K562 (cell line): Measurements from ENCODE around the gene CISD3. TPM values are rescaled to one million over a fixed set of nuclear protein-coding genes. Genes with fewer than 3 reads are reported as not detected.

Experiments used
- AFF4 ChIP-seq: sonication (generic); formaldehyde crosslinking; IDR thresholded peaks from 2 replicates; pipeline ENCODE4 v1.8.0; 2023; ENCODE audit warnings: mild to moderate bottlenecking, missing genetic modification reagents
- ARID3B ChIP-seq: fragments of 250-450 bp; sonication (Bioruptor Pico); IDR thresholded peaks from 2 replicates; pipeline ENCODE4 v1.4.0; 2020; ENCODE audit warnings: borderline replicate concordance
- DMBX1 ChIP-seq: fragments of 250-450 bp; sonication (Bioruptor Pico); IDR thresholded peaks from 2 replicates; pipeline ENCODE4 v1.8.0; 2022; ENCODE audit warnings: inconsistent platforms, mild to moderate bottlenecking, moderate library complexity, borderline replicate concordance
- HNRNPUL1 ChIP-seq: fragments of 200-400 bp; formaldehyde crosslinking; IDR thresholded peaks from 2 replicates; pipeline ENCODE4 v1.6.1; 2017; ENCODE audit warnings: low read length
- ILF3 ChIP-seq: fragments of 450-650 bp; IDR thresholded peaks from 2 replicates; pipeline ENCODE4 v1.6.1; 2018; ENCODE audit warnings: antibody characterized with exemption, mild to moderate bottlenecking, moderate library complexity, borderline replicate concordance
- MAZ ChIP-seq, 2 experiments: fragments of 450-650 bp in 1 of 2; sonication (generic) in 1 of 2; formaldehyde crosslinking; IDR thresholded peaks in 1 of 2; conservative IDR thresholded peaks in 1 of 2; 2 replicates each; pipeline versions ENCODE4 v1.4.0 to v1.5.0; 2020; ENCODE audit warnings: mild to moderate bottlenecking in 1 of 2, missing genetic modification reagents in 1 of 2
- MXI1 ChIP-seq: IDR thresholded peaks from 2 replicates; pipeline ENCODE4 v1.6.1; 2011; ENCODE audit warnings: low read depth, mild to moderate bottlenecking, improper control_type of control experiment, low read length
- PML ChIP-seq: IDR thresholded peaks from 2 replicates; pipeline ENCODE4 v1.6.1; 2012; ENCODE audit warnings: low read length, inconsistent platforms
- SAP30 ChIP-seq: fragments of 200-600 bp; sonication (generic); IDR thresholded peaks from 2 replicates; pipeline ENCODE4 v1.6.1; 2012; ENCODE audit warnings: borderline replicate concordance, low read depth, mild to moderate bottlenecking, moderate library complexity, low read length, control low read depth, inconsistent platforms; ENCODE audit not compliant: insufficient read depth, poor library complexity, severe bottlenecking
- SMARCB1 ChIP-seq: IDR thresholded peaks from 2 replicates; pipeline ENCODE4 v1.6.1; 2011; ENCODE audit warnings: improper control_type of control experiment, low read depth; ENCODE audit not compliant: insufficient read length
- XRCC4 ChIP-seq: IDR thresholded peaks from one replicate; pipeline ENCODE4 v1.6.1; 2011; ENCODE audit not compliant: insufficient read depth, insufficient read length; ENCODE audit errors: extremely low read depth
- ZFX ChIP-seq: sonication (generic); formaldehyde crosslinking; IDR thresholded peaks from 2 replicates; pipeline ENCODE4 v1.8.0; 2022; ENCODE audit warnings: mild to moderate bottlenecking, missing genetic modification reagents, moderate library complexity
- ZNF121 ChIP-seq: sonication (generic); formaldehyde crosslinking; conservative IDR thresholded peaks from 2 replicates; pipeline ENCODE4 v1.8.0; 2022; ENCODE audit warnings: missing genetic modification reagents
- ZNF143 ChIP-seq: sonication (generic); formaldehyde crosslinking; IDR thresholded peaks from 2 replicates; pipeline ENCODE4 v1.9.0; 2022; ENCODE audit warnings: mild to moderate bottlenecking, missing genetic modification reagents
- ZNF239 ChIP-seq: fragments of 250-450 bp; sonication (Bioruptor Pico); IDR thresholded peaks from 2 replicates; pipeline ENCODE4 v1.4.0; 2020; ENCODE audit warnings: mild to moderate bottlenecking
- ZNF282 ChIP-seq: sonication (generic); formaldehyde crosslinking; IDR thresholded peaks from 2 replicates; pipeline ENCODE4 v1.8.1; 2023; ENCODE audit warnings: missing genetic modification reagents
- ZNF395 ChIP-seq: fragments of 200-800 bp; sonication (Bioruptor generic); IDR thresholded peaks from 2 replicates; pipeline ENCODE4 v1.6.1; 2017; ENCODE audit warnings: missing genetic modification characterization, missing compliant biosample characterization
- ZNF696 ChIP-seq: fragments of 250-450 bp; sonication (Bioruptor Pico); conservative IDR thresholded peaks from 2 replicates; pipeline ENCODE4 v1.4.0; 2020; ENCODE audit warnings: mild to moderate bottlenecking, moderate library complexity
- ZSCAN32 ChIP-seq: fragments of 450-650 bp; formaldehyde crosslinking; IDR thresholded peaks from 2 replicates; pipeline ENCODE4 v1.4.0; 2020; ENCODE audit warnings: mild to moderate bottlenecking, moderate library complexity
- polyA plus RNA-seq, 8 experiments: library from polyadenylated mRNA; depleted of rRNA in 4 of 8; stranded (reverse) in 5 of 8; unstranded in 3 of 8; fragments of >200 nt; fragmentation: Nextera tagmentation in 2 of 8; fragmentation: Illumina TruSeq in 1 of 8; extraction: Ambion mirVana in 2 of 8; extraction: Trizol in 1 of 8; gene quantifications; 2 replicates each; pipeline versions ENCODE4 v1.2.1 to v1.2.3, GENCODE V29; 2011 to 2014; ENCODE audit warnings: inconsistent platforms in 1 of 8, missing spikeins in 1 of 8
- total RNA-seq, 7 experiments: library from RNA; depleted of rRNA in 6 of 7; stranded (reverse); fragments of >200 nt in 6 of 7; fragmentation: Illumina TruSeq in 2 of 7; extraction: Trizol in 2 of 7; gene quantifications; 2 replicates each; pipeline versions ENCODE4 v1.2.1 to v1.2.3, GENCODE V29; 2011 to 2021; ENCODE audit warnings: low replicate concordance in 1 of 7

Gene CISD3
- total and polyA plus RNA-seq, 9 of the 15 experiments (the other 6 are each of a cell fraction or from before 2014, with no cell fraction given) = 5.0 to 60.7 (median 15.7) TPM

GRCh38 chr17:38749223-38750043 lies 19.3 kb downstream of the CISD3 start (continued):
- TF ChIP-seq ARID3B (CRISPR knock-in tag) = no peak
- TF ChIP-seq ZNF121 (CRISPR knock-in tag) = no peak
- peak; percentile 16 for TF ChIP-seq SAP30
- TF ChIP-seq MAZ (CRISPR knock-in tag; conservative IDR thresholded peaks at IDR 0.05 in 1 of 2, IDR thresholded peaks at IDR 0.05 in 1 of 2) = peak in 1 of 2 experiments; percentile 84; a peak in 3 of 4 replicates
- no peak for TF ChIP-seq ZSCAN32 (CRISPR knock-in tag)
- no peak; the same call in 1 of the 2 replicates for TF ChIP-seq MXI1
- TF ChIP-seq ZNF239 (CRISPR knock-in tag) = no peak
- TF ChIP-seq ILF3 = no peak
- TF ChIP-seq XRCC4 = no peak
- TF ChIP-seq DMBX1 (CRISPR knock-in tag) = no peak
- no peak for TF ChIP-seq ZNF696 (CRISPR knock-in tag)
- no peak for TF ChIP-seq ZNF143 (CRISPR knock-in tag)
- peak; percentile 66; the same call in 1 of the 2 replicates for TF ChIP-seq PML
- no peak for TF ChIP-seq ZNF395 (CRISPR knock-in tag)
- TF ChIP-seq SMARCB1 = no peak
- no peak for TF ChIP-seq HNRNPUL1
- no peak for TF ChIP-seq ZNF282
- TF ChIP-seq AFF4 (CRISPR knock-in tag) = peak; percentile 55; the same call in 1 of the 2 replicates
- TF ChIP-seq ZFX (CRISPR knock-in tag) = peak; percentile 40; the same call in 1 of the 2 replicates
